GM23338 (cell line): ENCODE data around the gene MALRD1. TPM values are rescaled to one million over a fixed set of nuclear protein-coding genes. Genes with fewer than 3 reads are reported as not detected.

ENCODE experiments used
- ATAC-seq: fragments of 200-7000 bp; cut with Tn5 transposase; 3 replicates; pipeline ENCODE4 v1.9.1; 2020
- DNase-seq: peaks from one replicate; pipeline ENCODE4 v3.0.0-alpha.2; 2015; ENCODE audit warnings: low spot score
- H2AFZ ChIP-seq: fragments of 200-600 bp; sonication (generic); 2 replicates; pipeline ENCODE4 v1.8.0; 2016; ENCODE audit warnings: antibody characterized with exemption, mild to moderate bottlenecking, moderate library complexity
- H3F3A ChIP-seq: fragments of 200-600 bp; sonication (generic); replicated peaks from 2 replicates; pipeline ENCODE4 v1.8.0; 2017; ENCODE audit warnings: antibody characterized with exemption, mixed run types, low read depth
- H3K27ac ChIP-seq: fragments of 200-600 bp; sonication (generic); 2 replicates; pipeline ENCODE4 v1.6.1; 2016; ENCODE audit warnings: low read depth
- H3K27me3 ChIP-seq: fragments of 200-600 bp; sonication (generic); 2 replicates; pipeline ENCODE4 v1.8.0; 2016; ENCODE audit warnings: mild to moderate bottlenecking, mixed run types, moderate library complexity; ENCODE audit not compliant: insufficient read depth
- H3K36me3 ChIP-seq: fragments of 200-600 bp; sonication (generic); 2 replicates; pipeline ENCODE4 v1.8.0; 2016; ENCODE audit warnings: mild to moderate bottlenecking; ENCODE audit not compliant: insufficient read depth
- H3K4me1 ChIP-seq: fragments of 200-600 bp; sonication (generic); 2 replicates; pipeline ENCODE4 v1.8.0; 2016; ENCODE audit warnings: mild to moderate bottlenecking, moderate library complexity; ENCODE audit not compliant: insufficient read depth
- H3K4me2 ChIP-seq: fragments of 200-600 bp; sonication (generic); 2 replicates; pipeline ENCODE4 v1.7.1; 2017; ENCODE audit warnings: mixed run types
- H3K4me3 ChIP-seq: fragments of 200-600 bp; sonication (generic); 2 replicates; pipeline ENCODE4 v1.6.1; 2016; ENCODE audit warnings: mixed run types
- H3K79me2 ChIP-seq: fragments of 200-600 bp; sonication (generic); replicated peaks from 2 replicates; pipeline ENCODE4 v1.8.0; 2017; ENCODE audit warnings: mild to moderate bottlenecking; ENCODE audit not compliant: insufficient read depth
- H3K9me2 ChIP-seq: fragments of 200-600 bp; sonication (generic); 2 replicates; pipeline ENCODE4 v1.8.0; 2017; ENCODE audit not compliant: insufficient read depth
- H4K20me1 ChIP-seq: fragments of 200-600 bp; sonication (generic); replicated peaks from 2 replicates; pipeline ENCODE4 v1.8.0; 2017; ENCODE audit warnings: mild to moderate bottlenecking; ENCODE audit not compliant: insufficient read depth
- H3K27ac Mint-ChIP-seq: 2 replicates; pipeline ENCODE4 v1.8.0; 2020; ENCODE audit warnings: inconsistent platforms, mild to moderate bottlenecking, moderate library complexity, mixed read lengths
- H3K27me3 Mint-ChIP-seq: 3 replicates; pipeline ENCODE4 v1.8.0; 2022; ENCODE audit warnings: low read depth, mild to moderate bottlenecking, moderate library complexity, mixed read lengths, inconsistent platforms; ENCODE audit not compliant: insufficient read depth, poor library complexity
- H3K36me3 Mint-ChIP-seq: 3 replicates; pipeline ENCODE4 v1.8.0; 2021; ENCODE audit warnings: low read depth, mild to moderate bottlenecking, inconsistent platforms, moderate library complexity, mixed read lengths
- H3K4me1 Mint-ChIP-seq: 3 replicates; pipeline ENCODE4 v1.8.0; 2020; ENCODE audit warnings: mild to moderate bottlenecking, inconsistent platforms, mixed read lengths
- H3K4me3 Mint-ChIP-seq: 3 replicates; pipeline ENCODE4 v1.8.0; 2021; ENCODE audit warnings: moderate library complexity, mild to moderate bottlenecking, inconsistent platforms, mixed read lengths
- H3K9me3 Mint-ChIP-seq: 3 replicates; pipeline ENCODE4 v1.8.0; 2020; ENCODE audit warnings: moderate library complexity, mild to moderate bottlenecking, inconsistent platforms, mixed read lengths
- EZH2 ChIP-seq: fragments of 200-600 bp; sonication (generic); IDR thresholded peaks from one replicate; pipeline ENCODE4 v1.8.0; 2017; ENCODE audit warnings: antibody characterized with exemption, mild to moderate bottlenecking, low read depth; ENCODE audit not compliant: unreplicated experiment
- EZH2phosphoT487 ChIP-seq: fragments of 200-600 bp; sonication (generic); IDR thresholded peaks from one replicate; pipeline ENCODE4 v1.8.1; 2018; ENCODE audit warnings: antibody characterized with exemption; ENCODE audit not compliant: unreplicated experiment
- JUNB ChIP-seq: IDR thresholded peaks from one replicate; pipeline ENCODE4 v1.6.1; 2016; ENCODE audit warnings: antibody characterized with exemption; ENCODE audit not compliant: unreplicated experiment
- NANOG ChIP-seq: IDR thresholded peaks from 2 replicates; pipeline ENCODE4 v1.6.1; 2016; ENCODE audit warnings: antibody characterized with exemption, borderline replicate concordance
- POLR2AphosphoS5 ChIP-seq: IDR thresholded peaks from 2 replicates; pipeline ENCODE4 v1.6.1; 2016; ENCODE audit warnings: antibody characterized with exemption, low read depth
- STAT1 ChIP-seq: IDR thresholded peaks from one replicate; pipeline ENCODE4 v1.6.1; 2016; ENCODE audit warnings: antibody characterized with exemption; ENCODE audit not compliant: unreplicated experiment
- ZNF114 ChIP-seq: fragments of 250-450 bp; sonication (Bioruptor Pico); IDR thresholded peaks from 2 replicates; pipeline ENCODE4 v1.5.0; 2020; ENCODE audit warnings: mild to moderate bottlenecking, moderate library complexity
- ZNF331 ChIP-seq: fragments of 250-450 bp; sonication (Bioruptor Pico); IDR thresholded peaks from 2 replicates; pipeline ENCODE4 v1.5.0; 2020; ENCODE audit warnings: low read depth, mild to moderate bottlenecking, moderate library complexity
- polyA plus RNA-seq: library from polyadenylated mRNA; unstranded; fragments of >200 nt; fragmentation: Nextera tagmentation; extraction: Ambion mirVana; gene quantifications from 2 replicates; pipeline ENCODE4 v1.2.1, GENCODE V29; 2016
- total RNA-seq: library from RNA; depleted of rRNA; stranded (reverse); fragments of >200 nt; shearing (Covaris generic); gene quantifications from 2 replicates; pipeline ENCODE4 v1.2.3, GENCODE V29; 2014
- TF ChIP-seq, protein P1 (sequence below): IDR thresholded peaks from 2 replicates; pipeline ENCODE4 v1.6.1; 2016; ENCODE audit warnings: antibody characterized with exemption
- TF ChIP-seq, protein P2 (sequence below), 2 experiments: fragments of 200-600 bp in 1 of 2; sonication (generic) in 1 of 2; conservative IDR thresholded peaks; 2 replicates each; pipeline versions ENCODE4 v1.5.1 to v1.6.1; 2016 to 2017; ENCODE audit warnings: antibody characterized with exemption in 2 of 2, low read depth in 2 of 2, mild to moderate bottlenecking in 2 of 2, moderate library complexity in 1 of 2
- TF ChIP-seq, protein P3 (sequence below): fragments of 250-450 bp; sonication (Bioruptor Pico); IDR thresholded peaks from 2 replicates; pipeline ENCODE4 v1.5.0; 2020; ENCODE audit warnings: mild to moderate bottlenecking, moderate library complexity
- TF ChIP-seq, protein P4 (sequence below): IDR thresholded peaks from one replicate; pipeline ENCODE4 v1.6.1; 2018; ENCODE audit warnings: antibody characterized with exemption; ENCODE audit not compliant: unreplicated experiment

Gene MALRD1
- total and polyA plus RNA-seq, 2 experiments from 2014 or later, result 0.42 to 1.9 TPM

DNA sequence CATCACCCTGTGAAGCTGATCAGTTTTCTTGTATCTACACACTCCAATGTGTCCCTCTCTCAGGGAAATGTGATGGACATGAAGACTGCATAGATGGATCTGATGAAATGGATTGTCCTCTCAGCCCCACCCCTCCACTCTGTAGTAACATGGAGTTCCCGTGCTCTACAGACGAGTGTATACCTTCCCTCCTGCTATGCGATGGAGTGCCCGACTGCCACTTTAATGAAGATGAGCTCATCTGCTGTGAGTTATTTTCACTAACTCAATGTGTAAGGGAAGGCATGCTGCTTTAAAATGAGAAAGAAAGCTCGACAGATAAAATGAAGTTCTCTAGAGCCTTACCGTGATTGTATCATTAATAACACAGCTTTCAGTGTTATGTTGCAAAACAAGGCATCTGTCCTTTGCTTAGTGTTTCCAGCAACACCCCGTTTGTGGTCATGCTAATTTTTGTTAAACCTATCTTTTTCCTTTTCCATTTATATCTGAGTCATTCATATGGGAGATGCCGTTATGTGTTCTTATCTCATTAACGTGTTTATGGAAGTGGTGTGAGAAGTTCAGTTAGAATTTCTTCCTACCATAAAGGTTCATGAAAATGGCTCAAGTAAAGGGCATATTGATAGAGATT lies 546.7 kb downstream of the MALRD1 start:
- H3K9me2 ChIP-seq, result no peaks in the 10 kb centered on the region
- Mint-ChIP-seq H3K4me1 (no peaks in the 10 kb centered on the region), H3K9me3 (no peaks in the 10 kb centered on the region), H3K36me3 (no peaks in the 10 kb centered on the region), H3K27ac (no peak overlapping the region), H3K27me3 (no peaks in the 10 kb centered on the region), H3K4me3 (no peak overlapping the region)
- TF ChIP-seq EZH2 (no peak), ZNF114 (no peak), ZNF331 (CRISPR knock-in tag) (no peak), JUNB (no peak), EZH2phosphoT487 (no peak), NANOG (no peak), POLR2AphosphoS5 (no peak), STAT1 (no peak)
- TF ChIP-seq, protein P1, sequence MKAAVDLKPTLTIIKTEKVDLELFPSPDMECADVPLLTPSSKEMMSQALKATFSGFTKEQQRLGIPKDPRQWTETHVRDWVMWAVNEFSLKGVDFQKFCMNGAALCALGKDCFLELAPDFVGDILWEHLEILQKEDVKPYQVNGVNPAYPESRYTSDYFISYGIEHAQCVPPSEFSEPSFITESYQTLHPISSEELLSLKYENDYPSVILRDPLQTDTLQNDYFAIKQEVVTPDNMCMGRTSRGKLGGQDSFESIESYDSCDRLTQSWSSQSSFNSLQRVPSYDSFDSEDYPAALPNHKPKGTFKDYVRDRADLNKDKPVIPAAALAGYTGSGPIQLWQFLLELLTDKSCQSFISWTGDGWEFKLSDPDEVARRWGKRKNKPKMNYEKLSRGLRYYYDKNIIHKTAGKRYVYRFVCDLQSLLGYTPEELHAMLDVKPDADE, result no peak
- TF ChIP-seq, protein P2, sequence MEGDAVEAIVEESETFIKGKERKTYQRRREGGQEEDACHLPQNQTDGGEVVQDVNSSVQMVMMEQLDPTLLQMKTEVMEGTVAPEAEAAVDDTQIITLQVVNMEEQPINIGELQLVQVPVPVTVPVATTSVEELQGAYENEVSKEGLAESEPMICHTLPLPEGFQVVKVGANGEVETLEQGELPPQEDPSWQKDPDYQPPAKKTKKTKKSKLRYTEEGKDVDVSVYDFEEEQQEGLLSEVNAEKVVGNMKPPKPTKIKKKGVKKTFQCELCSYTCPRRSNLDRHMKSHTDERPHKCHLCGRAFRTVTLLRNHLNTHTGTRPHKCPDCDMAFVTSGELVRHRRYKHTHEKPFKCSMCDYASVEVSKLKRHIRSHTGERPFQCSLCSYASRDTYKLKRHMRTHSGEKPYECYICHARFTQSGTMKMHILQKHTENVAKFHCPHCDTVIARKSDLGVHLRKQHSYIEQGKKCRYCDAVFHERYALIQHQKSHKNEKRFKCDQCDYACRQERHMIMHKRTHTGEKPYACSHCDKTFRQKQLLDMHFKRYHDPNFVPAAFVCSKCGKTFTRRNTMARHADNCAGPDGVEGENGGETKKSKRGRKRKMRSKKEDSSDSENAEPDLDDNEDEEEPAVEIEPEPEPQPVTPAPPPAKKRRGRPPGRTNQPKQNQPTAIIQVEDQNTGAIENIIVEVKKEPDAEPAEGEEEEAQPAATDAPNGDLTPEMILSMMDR (conservative IDR thresholded peaks at IDR 0.05; ENCODE audit: low read depth in 2 of 2), result no peak
- TF ChIP-seq, protein P3, sequence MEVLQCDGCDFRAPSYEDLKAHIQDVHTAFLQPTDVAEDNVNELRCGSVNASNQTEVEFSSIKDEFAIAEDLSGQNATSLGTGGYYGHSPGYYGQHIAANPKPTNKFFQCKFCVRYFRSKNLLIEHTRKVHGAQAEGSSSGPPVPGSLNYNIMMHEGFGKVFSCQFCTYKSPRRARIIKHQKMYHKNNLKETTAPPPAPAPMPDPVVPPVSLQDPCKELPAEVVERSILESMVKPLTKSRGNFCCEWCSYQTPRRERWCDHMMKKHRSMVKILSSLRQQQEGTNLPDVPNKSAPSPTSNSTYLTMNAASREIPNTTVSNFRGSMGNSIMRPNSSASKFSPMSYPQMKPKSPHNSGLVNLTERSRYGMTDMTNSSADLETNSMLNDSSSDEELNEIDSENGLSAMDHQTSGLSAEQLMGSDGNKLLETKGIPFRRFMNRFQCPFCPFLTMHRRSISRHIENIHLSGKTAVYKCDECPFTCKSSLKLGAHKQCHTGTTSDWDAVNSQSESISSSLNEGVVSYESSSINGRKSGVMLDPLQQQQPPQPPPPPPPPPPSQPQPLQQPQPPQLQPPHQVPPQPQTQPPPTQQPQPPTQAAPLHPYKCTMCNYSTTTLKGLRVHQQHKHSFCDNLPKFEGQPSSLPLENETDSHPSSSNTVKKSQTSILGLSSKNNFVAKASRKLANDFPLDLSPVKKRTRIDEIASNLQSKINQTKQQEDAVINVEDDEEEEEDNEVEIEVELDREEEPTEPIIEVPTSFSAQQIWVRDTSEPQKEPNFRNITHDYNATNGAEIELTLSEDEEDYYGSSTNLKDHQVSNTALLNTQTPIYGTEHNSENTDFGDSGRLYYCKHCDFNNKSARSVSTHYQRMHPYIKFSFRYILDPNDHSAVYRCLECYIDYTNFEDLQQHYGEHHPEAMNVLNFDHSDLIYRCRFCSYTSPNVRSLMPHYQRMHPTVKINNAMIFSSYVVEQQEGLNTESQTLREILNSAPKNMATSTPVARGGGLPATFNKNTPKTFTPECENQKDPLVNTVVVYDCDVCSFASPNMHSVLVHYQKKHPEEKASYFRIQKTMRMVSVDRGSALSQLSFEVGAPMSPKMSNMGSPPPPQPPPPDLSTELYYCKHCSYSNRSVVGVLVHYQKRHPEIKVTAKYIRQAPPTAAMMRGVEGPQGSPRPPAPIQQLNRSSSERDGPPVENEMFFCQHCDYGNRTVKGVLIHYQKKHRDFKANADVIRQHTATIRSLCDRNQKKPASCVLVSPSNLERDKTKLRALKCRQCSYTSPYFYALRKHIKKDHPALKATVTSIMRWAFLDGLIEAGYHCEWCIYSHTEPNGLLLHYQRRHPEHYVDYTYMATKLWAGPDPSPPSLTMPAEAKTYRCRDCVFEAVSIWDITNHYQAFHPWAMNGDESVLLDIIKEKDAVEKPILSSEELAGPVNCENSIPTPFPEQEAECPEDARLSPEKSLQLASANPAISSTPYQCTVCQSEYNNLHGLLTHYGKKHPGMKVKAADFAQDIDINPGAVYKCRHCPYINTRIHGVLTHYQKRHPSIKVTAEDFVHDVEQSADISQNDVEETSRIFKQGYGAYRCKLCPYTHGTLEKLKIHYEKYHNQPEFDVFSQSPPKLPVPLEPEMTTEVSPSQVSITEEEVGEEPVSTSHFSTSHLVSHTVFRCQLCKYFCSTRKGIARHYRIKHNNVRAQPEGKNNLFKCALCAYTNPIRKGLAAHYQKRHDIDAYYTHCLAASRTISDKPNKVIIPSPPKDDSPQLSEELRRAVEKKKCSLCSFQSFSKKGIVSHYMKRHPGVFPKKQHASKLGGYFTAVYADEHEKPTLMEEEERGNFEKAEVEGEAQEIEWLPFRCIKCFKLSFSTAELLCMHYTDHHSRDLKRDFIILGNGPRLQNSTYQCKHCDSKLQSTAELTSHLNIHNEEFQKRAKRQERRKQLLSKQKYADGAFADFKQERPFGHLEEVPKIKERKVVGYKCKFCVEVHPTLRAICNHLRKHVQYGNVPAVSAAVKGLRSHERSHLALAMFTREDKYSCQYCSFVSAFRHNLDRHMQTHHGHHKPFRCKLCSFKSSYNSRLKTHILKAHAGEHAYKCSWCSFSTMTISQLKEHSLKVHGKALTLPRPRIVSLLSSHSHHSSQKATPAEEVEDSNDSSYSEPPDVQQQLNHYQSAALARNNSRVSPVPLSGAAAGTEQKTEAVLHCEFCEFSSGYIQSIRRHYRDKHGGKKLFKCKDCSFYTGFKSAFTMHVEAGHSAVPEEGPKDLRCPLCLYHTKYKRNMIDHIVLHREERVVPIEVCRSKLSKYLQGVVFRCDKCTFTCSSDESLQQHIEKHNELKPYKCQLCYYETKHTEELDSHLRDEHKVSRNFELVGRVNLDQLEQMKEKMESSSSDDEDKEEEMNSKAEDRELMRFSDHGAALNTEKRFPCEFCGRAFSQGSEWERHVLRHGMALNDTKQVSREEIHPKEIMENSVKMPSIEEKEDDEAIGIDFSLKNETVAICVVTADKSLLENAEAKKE (CRISPR knock-in tag), result no peak
- TF ChIP-seq, protein P4, sequence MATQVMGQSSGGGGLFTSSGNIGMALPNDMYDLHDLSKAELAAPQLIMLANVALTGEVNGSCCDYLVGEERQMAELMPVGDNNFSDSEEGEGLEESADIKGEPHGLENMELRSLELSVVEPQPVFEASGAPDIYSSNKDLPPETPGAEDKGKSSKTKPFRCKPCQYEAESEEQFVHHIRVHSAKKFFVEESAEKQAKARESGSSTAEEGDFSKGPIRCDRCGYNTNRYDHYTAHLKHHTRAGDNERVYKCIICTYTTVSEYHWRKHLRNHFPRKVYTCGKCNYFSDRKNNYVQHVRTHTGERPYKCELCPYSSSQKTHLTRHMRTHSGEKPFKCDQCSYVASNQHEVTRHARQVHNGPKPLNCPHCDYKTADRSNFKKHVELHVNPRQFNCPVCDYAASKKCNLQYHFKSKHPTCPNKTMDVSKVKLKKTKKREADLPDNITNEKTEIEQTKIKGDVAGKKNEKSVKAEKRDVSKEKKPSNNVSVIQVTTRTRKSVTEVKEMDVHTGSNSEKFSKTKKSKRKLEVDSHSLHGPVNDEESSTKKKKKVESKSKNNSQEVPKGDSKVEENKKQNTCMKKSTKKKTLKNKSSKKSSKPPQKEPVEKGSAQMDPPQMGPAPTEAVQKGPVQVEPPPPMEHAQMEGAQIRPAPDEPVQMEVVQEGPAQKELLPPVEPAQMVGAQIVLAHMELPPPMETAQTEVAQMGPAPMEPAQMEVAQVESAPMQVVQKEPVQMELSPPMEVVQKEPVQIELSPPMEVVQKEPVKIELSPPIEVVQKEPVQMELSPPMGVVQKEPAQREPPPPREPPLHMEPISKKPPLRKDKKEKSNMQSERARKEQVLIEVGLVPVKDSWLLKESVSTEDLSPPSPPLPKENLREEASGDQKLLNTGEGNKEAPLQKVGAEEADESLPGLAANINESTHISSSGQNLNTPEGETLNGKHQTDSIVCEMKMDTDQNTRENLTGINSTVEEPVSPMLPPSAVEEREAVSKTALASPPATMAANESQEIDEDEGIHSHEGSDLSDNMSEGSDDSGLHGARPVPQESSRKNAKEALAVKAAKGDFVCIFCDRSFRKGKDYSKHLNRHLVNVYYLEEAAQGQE, result no peak
- DNase-seq (no peak), ATAC-seq (no peak)
- no peaks in the 10 kb centered on the region for H3F3A ChIP-seq
- H3K4me1 ChIP-seq, result no peaks in the 10 kb centered on the region
- H4K20me1 ChIP-seq, result no peaks in the 10 kb centered on the region
- H3K4me2 ChIP-seq, result no peak overlapping the region
- no peaks in the 10 kb centered on the region for H3K27me3 ChIP-seq
- no peaks in the 10 kb centered on the region for H3K36me3 ChIP-seq
- H3K79me2 ChIP-seq, result no peaks in the 10 kb centered on the region
- H2AFZ ChIP-seq, result no peak overlapping the region
- H3K27ac ChIP-seq, result no peak overlapping the region
- no peak overlapping the region for H3K4me3 ChIP-seq
